ENCODE measurements around the gene OR52K2.
A peak's percentile ranks its signal among the peaks of the same experiment; 100 is the strongest.

DNA sequence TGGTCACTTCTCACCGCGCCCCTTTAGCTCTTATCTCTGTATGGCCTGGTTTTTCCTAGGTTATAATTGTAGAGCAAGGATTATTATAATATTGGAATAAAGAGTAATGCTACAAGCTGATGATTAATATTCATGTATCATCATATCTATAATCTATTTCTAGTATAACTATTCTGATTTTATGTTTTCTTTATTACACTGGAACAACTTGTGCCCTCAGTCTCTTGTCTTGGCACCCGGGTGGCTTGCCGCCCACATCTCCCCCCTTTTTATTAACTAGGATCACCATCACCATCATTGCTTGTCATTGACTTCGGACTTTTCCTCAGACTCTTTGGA lies 44.4 kb downstream of the OR52K2 start:
- TF ChIP-seq POLR2A (IDR thresholded peaks at IDR 0.05) (no peak), CTCF (IDR thresholded peaks at IDR 0.05) (peak in 1 of 5 experiments; percentile 39)

Measured in transverse colon (tissue), 3 donors.